SK-N-SH (cell line): Measurements from ENCODE around the gene CD248.

Source experiments
- EP300 ChIP-seq, 2 experiments: IDR thresholded peaks; 2 replicates each; pipeline versions ENCODE4 v1.4.0 to v1.6.1; 2012; ENCODE audit warnings: borderline replicate concordance in 1 of 2, low read depth in 1 of 2, low read length in 1 of 2
- EZH2phosphoT487 ChIP-seq: fragments of 200-600 bp; sonication (generic); IDR thresholded peaks from 2 replicates; pipeline ENCODE4 v1.6.1; 2017; ENCODE audit warnings: low read depth, mixed run types, mild to moderate bottlenecking, antibody characterized with exemption, moderate library complexity, borderline replicate concordance
- NRF1 ChIP-seq: IDR thresholded peaks from 2 replicates; pipeline ENCODE4 v1.6.1; 2012; ENCODE audit warnings: low read depth, mild to moderate bottlenecking, low read length
- TAF1 ChIP-seq: IDR thresholded peaks from 2 replicates; pipeline ENCODE4 v1.6.1; 2012; ENCODE audit warnings: low read depth, mild to moderate bottlenecking, low read length, moderate library complexity, borderline replicate concordance
- YY1 ChIP-seq: IDR thresholded peaks from 2 replicates; pipeline ENCODE4 v1.4.0; 2012; ENCODE audit warnings: low read depth, mild to moderate bottlenecking
- TF ChIP-seq, protein P1 (sequence below): IDR thresholded peaks from 2 replicates; pipeline ENCODE4 v1.4.0; 2012; ENCODE audit warnings: low read depth
- TF ChIP-seq, protein P2 (sequence below): fragments of 150-350 bp; IDR thresholded peaks from 2 replicates; pipeline ENCODE4 v1.6.1; 2017; ENCODE audit warnings: antibody characterized with exemption, low read length, low read depth, borderline replicate concordance
- TF ChIP-seq, protein P3 (sequence below): IDR thresholded peaks from 2 replicates; pipeline ENCODE4 v1.4.0; 2012; ENCODE audit warnings: low read depth, borderline replicate concordance
- TF ChIP-seq, protein P4 (sequence below): fragments of 200-600 bp; sonication (generic); IDR thresholded peaks from 2 replicates; pipeline ENCODE4 v1.6.1; 2017; ENCODE audit warnings: antibody characterized with exemption, mild to moderate bottlenecking, moderate library complexity

DNA sequence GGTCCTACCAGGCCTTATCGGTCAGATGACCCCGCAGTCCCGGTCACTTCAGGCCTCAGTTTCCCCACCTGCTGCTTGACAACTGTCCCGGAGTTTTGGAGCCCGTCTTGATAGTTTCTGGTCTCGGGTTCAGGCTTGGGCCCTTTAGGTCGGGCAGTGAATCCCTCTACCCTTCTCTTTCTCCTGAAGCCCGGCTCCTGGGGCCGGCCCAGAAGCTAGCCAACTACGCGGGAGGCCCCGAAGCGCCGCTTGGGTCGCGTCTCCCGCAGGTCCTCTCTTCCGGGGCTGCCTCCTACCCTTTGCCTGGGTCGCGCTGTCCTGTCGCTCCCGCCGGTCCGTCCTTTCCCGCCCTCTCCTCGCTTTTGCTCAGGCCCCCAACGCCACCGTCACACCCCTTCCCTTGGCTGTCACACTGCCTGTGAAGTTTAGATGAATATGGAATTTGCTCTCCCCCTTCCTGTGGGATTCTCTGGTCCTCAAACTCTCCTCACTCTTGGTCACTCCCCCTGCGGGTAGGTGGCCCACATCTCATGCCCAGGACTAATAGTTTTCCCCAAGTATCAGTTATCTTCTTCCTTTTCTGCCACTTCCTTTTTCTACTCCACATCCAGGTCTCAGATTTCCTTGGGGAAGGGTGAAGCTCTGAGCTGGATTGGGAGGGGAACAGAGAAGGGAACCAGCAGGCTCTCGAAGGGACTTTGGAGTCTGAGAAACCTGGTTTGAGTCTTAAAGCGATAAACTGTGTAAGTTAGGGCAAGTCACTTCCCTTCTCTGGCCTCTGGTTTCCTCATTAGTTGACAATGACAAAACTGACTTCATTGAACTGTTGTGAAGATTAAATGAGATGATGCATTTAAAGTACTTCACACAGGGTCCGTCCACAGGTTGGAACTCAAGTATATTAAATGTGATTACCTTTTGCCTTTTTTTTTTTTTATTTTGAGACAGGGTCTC, 47.6 kb downstream of the CD248 start:
- TF ChIP-seq, protein P1, sequence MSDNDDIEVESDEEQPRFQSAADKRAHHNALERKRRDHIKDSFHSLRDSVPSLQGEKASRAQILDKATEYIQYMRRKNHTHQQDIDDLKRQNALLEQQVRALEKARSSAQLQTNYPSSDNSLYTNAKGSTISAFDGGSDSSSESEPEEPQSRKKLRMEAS: no peak
- TF ChIP-seq EP300 (IDR thresholded peaks at IDR 0.05; ENCODE audit: borderline replicate concordance in 1 of 2, low read depth in 1 of 2, low read length in 1 of 2) (no peak), NRF1 (no peak), EZH2phosphoT487 (no peak), TAF1 (no peak), YY1 (no peak)
- TF ChIP-seq, protein P2, sequence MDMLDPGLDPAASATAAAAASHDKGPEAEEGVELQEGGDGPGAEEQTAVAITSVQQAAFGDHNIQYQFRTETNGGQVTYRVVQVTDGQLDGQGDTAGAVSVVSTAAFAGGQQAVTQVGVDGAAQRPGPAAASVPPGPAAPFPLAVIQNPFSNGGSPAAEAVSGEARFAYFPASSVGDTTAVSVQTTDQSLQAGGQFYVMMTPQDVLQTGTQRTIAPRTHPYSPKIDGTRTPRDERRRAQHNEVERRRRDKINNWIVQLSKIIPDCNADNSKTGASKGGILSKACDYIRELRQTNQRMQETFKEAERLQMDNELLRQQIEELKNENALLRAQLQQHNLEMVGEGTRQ: no peak
- TF ChIP-seq, protein P3, sequence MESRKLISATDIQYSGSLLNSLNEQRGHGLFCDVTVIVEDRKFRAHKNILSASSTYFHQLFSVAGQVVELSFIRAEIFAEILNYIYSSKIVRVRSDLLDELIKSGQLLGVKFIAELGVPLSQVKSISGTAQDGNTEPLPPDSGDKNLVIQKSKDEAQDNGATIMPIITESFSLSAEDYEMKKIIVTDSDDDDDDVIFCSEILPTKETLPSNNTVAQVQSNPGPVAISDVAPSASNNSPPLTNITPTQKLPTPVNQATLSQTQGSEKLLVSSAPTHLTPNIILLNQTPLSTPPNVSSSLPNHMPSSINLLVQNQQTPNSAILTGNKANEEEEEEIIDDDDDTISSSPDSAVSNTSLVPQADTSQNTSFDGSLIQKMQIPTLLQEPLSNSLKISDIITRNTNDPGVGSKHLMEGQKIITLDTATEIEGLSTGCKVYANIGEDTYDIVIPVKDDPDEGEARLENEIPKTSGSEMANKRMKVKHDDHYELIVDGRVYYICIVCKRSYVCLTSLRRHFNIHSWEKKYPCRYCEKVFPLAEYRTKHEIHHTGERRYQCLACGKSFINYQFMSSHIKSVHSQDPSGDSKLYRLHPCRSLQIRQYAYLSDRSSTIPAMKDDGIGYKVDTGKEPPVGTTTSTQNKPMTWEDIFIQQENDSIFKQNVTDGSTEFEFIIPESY: no peak
- TF ChIP-seq, protein P4, sequence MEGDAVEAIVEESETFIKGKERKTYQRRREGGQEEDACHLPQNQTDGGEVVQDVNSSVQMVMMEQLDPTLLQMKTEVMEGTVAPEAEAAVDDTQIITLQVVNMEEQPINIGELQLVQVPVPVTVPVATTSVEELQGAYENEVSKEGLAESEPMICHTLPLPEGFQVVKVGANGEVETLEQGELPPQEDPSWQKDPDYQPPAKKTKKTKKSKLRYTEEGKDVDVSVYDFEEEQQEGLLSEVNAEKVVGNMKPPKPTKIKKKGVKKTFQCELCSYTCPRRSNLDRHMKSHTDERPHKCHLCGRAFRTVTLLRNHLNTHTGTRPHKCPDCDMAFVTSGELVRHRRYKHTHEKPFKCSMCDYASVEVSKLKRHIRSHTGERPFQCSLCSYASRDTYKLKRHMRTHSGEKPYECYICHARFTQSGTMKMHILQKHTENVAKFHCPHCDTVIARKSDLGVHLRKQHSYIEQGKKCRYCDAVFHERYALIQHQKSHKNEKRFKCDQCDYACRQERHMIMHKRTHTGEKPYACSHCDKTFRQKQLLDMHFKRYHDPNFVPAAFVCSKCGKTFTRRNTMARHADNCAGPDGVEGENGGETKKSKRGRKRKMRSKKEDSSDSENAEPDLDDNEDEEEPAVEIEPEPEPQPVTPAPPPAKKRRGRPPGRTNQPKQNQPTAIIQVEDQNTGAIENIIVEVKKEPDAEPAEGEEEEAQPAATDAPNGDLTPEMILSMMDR: peak; percentile 34
